PC-3 (cell line): ENCODE results near the gene PIAS2.

Source experiments
- CTCF ChIP-seq: fragments of 300-600 bp; sonication (generic); conservative IDR thresholded peaks from 2 replicates; pipeline ENCODE4 v1.5.1; 2017; ENCODE audit warnings: antibody characterized with exemption, low read depth, mild to moderate bottlenecking, low read length
- EZH2 ChIP-seq: fragments of 300-600 bp; sonication (generic); IDR thresholded peaks from one replicate; pipeline ENCODE4 v1.6.1; 2017; ENCODE audit warnings: antibody characterized with exemption, mild to moderate bottlenecking, low read length; ENCODE audit not compliant: unreplicated experiment

GRCh38 chr18:46939337-46939963, 22.1 kb upstream of the PIAS2 start:
- TF ChIP-seq CTCF = no peak
- no peak for TF ChIP-seq EZH2
